Epithelial cell of esophagus (primary cell): ENCODE results near the gene IGFLR1.

ENCODE experiments used
- DNase-seq: peaks from one replicate; pipeline ENCODE4 v3.0.0; 2010; ENCODE audit warnings: low read depth
- H3K4me3 ChIP-seq: 2 replicates; pipeline ENCODE4 v1.5.1; 2011; ENCODE audit warnings: mild to moderate bottlenecking, low read length, control low read depth
- CTCF ChIP-seq: IDR thresholded peaks from 2 replicates; pipeline ENCODE4 v1.5.1; 2011; ENCODE audit warnings: low read depth, mild to moderate bottlenecking, low read length, control low read depth, inconsistent platforms; ENCODE audit not compliant: insufficient read depth; ENCODE audit errors: missing control alignments

The IGFLR1 gene

DNA sequence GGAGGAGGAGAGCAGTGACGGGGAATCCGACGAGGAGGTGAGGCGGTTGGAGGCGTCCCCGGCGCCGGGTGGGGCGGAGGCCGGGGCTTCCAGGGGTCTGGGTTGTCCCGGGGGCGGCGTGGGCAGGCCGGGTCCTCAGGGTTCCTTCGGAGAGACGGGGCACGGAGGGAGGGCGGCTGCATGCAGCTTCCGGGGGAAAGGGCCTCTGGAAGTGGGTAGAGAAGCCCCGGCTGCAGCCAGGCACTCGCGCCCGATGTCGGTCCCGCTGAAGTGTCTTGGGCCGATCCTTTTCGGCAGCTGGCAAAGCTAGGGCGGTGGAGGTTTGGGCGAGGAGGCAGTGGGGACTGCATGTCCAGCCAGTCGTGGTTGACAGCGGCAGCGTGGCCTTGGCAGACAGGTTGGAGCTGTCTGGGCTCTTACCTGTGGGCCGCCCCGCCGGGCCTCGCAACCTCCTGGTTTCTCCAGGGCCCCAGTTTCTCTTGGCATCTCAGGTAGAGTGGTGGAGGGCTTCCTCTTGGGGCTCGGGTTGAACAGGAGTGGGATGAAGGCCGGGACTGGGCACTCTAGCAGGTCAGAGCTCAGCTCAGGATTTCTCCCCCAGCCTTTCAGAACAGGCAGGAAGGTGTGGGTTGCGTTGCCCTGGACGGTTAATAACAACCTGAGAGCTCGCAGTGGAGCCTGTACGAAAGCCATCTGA lies 23.8 kb downstream of the IGFLR1 start:
- no peak for TF ChIP-seq CTCF
- peak overlapping the region; percentile 86 for H3K4me3 ChIP-seq
- DNase-seq: peak; percentile 35

- peak; percentile 97 for DNase-seq
- peak within 1 kb of the TSS; percentile 86 for H3K4me3 ChIP-seq
- TF ChIP-seq CTCF: no peak
Measured at GRCh38 chr19:35717665-35718344, 24.4 kb downstream of the IGFLR1 start, which contains the start of gene KMT2B. Gene KMT2B, plus strand, starts transcription at chr19:35718003. Its CDS starts 16 bp downstream, at chr19:35718019.

- TF ChIP-seq CTCF: peak; percentile 70
- DNase-seq: peak; percentile 81
Measured at GRCh38 chr19:35716801-35717664, 25.2 kb downstream of the IGFLR1 start.

DNA sequence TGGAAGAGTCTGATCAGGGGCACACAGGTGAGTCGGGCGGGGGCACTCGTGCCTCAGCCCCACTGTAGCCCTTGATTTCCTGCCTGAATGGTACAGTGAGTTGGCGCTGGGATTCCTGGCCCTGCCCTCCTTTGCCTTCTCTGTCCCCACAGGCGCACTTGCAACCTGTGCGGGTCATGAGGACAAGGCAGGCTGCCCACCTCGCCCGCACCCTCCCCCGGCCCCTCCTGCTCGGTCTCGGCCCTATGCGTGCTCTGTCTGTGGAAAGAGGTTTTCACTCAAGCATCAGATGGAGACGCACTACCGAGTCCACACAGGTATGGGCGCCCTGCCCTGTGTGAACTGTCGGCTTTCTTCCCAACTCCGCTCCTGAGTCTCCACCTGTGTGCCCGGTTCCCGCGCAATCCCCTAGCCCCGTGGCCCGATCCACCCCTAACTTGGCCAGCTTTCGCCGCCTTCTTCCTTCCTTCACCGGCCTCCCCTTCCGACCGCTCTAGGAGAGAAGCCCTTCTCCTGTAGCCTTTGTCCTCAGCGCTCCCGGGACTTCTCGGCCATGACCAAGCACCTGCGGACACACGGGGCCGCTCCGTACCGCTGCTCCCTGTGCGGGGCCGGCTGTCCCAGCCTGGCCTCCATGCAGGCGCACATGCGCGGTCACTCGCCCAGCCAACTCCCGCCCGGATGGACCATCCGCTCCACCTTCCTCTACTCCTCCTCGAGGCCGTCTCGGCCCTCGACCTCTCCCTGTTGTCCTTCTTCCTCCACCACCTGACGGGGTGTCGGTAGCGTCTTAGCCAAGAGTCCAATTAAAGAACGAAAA lies 26.1 kb downstream of the IGFLR1 start:
- no peak for DNase-seq
- H3K4me3 ChIP-seq: peak overlapping the region; percentile 76
- TF ChIP-seq CTCF: no peak

More at GRCh38 chr19:35716801-35717664, 25.2 kb downstream of the IGFLR1 start:
- H3K4me3 ChIP-seq: peak overlapping the region; percentile 76

- DNase-seq: no peak
- no peak for TF ChIP-seq CTCF
- H3K4me3 ChIP-seq: no peak overlapping the region
Measured at GRCh38 chr19:35715355-35715809, 26.9 kb downstream of the IGFLR1 start.
